ENCODE measurements around the gene EDARADD.
"Not testable (repeated sequence)": the region's sequence is repeated elsewhere in the genome, so short reads cannot be mapped to it uniquely, and the experiment has no call there.

The EDARADD gene

DNA sequence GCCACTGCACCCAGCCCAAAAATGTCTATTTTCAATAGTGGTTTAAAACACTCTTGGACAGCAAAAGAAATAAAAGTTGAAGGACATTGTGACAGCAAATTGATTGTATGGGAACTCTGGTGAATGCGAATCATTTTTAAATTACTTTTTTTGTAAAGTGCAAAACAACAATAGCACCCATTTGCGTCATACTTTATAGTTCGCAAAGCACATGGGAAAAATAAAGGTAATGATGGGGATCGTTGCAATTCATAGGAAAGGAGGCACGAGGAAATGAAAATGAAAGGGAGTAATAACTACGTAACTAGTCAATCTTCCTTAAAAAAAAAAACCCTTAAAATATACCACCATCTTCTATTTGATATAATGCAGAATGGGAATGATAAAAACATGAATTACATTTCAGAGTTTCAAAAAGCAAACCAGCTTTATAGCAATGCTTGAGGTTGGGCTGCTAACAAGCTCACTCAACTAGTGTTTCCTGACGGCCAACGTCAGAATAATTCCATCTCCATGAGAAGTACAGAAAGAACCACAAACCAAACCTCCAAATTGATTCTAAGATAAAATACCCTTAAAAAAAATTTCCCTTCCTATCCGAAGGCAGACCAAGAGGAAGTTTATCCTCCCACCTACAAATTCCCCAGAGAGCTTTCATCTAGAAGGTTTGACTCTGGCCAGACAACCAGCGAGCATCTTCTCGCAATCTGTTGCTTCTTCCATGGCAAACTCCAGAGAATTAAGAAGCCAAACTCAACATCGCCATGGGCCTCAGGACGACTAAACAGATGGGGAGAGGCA, at the start of gene EDARADD:
EDARADD (plus strand) TSS at position 606 of the 801 bp plus-strand sequence; CDS start at position 765, 159 bp downstream.
- no peak for DNase-seq (ENCODE audit: low read depth)

DNA sequence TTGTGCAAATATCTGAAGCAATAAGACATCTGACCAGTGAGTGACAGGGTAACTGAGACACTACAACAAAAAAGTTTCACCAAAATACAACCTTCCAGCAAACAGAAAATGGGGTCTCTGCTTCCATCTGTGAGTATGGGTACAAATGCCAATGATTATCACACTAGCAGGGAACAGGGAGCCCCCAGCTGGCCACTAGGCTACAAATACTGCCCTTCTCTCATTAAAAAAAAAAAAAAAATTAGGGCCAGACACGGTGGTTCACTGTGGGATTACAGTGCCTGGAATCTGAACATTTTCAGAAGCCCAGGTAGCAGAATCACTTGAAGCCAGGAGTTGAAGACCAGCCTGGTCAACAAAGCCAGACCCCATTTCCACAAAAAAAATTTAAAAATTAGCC, 48.4 kb upstream of the EDARADD start:
- DNase-seq (ENCODE audit: low read depth) = no peak

DNA sequence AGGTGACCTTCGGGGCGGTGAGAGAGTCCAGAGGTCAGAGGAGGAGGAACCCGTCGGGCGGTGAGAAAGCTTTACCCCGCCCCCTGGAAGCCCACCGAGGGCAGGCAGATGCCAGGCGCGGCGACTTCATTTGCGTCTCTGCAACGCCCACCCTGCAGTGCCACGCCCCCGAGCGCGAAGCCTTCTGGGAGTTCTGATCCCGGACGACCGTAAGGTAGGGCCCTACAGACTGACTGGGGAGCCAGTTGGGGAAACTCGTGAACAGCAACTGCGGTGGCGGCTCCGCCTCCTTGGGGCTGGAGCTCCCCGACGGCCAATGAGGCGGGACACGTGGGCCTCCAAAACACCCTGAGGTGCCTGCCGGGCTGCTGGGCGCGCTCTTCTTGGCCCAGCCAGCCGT, 46.0 kb upstream of the EDARADD start:
- no peak for DNase-seq (ENCODE audit: low read depth)

DNA sequence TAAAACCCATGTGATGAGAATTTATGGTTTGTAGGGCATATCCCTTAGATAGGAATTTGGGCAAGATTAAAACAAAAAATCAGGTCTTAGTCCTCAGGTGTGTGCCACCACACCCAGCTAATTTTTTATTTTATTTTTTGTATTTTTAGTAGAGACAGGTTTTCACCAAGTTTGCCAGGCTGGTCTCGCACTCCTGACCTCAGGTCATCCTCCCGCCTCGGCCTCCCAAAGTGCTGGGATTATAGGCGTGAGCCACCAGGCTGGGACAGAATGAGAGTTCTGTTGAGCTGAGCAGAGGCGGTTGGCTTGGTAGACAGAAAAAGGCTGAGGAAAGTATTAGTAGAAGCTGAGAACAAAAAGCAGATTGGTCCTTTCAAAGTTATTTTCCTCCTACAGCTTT, 43.8 kb upstream of the EDARADD start:
- no peak for DNase-seq (ENCODE audit: low read depth)

DNA sequence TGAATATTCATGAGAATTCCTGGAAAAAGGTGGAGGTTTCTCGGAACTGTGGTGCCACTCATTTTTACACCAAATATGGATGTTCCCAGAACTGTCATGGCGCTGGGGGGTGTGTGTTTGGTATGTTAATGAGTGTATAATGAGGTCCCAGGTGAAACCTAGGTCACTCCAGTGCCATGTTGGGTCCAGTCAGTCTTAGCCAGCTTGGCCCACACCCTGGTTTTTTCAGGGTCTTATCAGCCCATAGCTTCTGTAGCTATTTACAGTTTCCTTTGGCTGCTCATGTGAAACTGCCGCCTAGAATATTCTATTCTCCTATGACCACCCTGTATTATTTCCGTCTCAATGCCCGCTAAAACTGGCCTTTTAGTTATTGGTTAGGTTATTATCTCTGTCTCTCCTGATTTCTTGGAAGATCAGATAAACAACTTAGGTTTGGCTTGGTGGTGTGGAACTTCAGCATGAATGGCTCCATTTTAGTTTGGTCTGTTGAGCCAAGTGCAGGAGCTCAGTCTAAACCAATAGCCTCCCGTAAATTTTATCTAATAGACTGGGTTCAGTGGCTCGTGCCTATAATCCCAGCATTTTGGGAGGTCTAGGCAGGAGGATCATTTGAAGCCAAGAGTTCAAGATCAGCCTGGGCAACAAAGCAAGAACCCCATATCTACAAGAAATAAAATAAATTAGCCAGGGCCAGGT, 42.1 kb upstream of the EDARADD start:
- no peak for DNase-seq (ENCODE audit: low read depth)

DNA sequence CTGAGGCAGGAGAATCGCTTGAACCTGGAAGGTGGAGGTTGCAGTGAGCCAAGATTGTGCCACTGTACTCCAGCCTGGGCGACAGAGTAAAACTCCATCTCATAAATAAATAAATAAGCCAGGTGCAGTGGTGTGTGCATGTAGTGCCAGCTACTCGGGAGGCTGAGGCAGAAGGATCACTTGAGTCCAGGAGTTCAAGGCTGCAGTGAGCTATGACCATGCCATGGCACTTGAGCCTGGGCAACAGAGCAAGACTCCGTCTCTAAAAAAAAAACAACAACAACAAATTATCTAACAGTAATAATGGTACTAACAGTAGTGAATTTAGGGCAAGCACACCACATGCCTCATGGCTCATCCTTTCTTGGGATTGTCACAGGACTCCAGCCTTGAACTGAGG, 41.3 kb upstream of the EDARADD start:
- not testable (repeated sequence) for DNase-seq (ENCODE audit: low read depth)

DNA sequence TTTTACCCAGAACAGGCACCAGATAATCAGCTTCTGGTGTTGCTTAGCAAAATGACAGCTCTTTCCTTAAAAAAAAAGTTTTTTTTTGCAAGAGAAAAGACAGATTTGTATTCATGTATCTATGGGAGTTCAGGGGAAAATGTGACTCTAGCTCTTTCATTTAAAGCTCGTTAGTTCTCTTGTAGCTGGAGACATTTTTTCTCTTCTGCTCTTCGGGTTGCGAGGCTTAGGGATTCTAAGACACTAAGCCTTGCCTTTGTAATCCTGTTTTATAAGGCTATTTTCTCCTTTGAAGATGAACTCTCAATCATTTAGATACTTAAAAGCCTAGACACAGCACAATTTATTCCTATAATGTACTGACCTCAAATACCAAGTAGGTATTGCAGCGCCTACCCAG, 40.3 kb upstream of the EDARADD start:
- DNase-seq (ENCODE audit: low read depth) = no peak

DNA sequence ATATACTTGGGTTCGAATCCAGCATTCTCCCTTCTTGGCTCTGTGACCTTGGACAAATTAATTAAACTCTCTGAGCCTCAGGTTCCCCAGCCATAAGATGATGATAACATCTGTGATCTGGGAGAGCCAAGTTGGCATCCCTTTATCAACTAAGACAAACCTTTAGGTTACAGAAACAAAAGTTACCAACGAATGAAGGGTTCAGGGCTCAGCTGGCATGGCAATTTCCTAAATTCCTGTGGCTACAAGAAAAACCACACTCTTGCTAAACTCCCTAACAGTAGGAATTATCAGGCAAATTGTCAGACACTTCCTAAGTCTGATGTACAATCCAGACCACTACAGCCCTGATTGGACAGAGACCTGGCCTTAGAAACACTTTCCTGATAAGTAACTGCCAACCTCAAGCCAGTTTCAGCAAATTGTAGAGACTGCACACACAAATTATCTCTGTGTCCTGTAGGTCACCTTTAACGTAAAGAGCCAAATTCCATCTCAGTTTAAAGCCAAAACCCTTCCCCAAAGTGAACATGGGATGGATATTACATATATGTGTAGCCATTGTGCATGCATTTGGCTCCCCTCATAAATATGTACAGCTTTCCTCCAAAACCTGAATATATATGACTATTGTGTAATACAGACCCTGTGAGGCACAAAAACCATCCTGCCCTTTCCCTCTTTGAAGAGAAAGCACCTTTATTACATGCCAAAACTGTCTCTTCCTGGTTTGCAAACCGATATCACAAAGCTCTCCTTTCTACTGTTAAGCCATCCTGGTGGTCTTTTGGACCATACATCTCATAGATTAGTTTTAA, 39.5 kb upstream of the EDARADD start:
- no peak for DNase-seq (ENCODE audit: low read depth)

DNA sequence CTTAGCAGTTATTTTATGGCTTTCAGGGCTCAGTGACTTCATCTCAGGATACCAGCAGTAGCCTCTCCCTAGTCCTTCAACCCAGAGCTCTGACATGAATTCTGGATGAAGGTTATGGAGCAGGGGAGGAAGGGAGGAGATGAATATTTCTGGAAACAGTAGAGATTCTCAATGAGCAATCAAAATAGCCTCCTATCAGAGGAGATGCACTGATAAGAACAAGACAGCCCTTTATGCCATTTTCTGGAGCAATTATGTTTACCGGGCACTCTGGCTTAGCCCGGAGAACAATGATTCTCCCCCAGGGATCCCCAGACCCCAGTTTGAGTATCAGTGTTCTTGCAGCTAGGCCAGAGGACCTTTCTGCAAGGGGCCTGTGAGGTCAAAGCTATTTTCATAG, 37.9 kb upstream of the EDARADD start:
- no peak for DNase-seq (ENCODE audit: low read depth)

DNA sequence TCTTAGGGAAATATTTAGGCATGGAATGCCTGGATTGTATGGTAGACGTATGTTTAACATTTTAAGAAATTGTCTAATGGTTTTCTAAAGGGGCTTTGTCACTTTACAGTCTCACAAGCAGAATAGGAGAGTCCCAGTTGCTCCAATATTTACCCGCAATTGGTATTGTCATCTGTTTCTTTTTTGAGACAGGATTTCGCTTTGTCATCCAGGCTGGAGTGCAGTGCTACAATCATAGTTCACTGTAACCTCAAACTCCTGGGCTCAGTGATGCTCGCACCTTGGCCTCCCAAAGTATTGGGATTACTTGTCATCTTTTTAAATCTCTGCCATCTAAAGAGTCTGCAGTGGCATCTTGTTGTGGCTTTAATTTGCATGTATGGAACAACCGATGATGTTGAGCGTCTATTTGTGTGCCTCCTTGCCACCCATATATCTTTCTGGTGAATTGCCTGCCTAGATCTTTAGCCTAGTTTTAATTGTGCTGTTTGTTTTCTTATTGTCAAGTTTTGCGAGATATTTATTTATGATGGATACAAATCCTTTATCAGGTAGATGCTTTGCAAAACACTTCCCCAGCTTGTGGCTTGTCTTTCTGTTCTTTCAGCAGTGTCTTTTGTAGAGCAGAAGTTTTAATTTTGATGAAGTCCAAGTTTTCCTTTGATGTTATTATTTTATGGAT, 32.0 kb upstream of the EDARADD start:
- DNase-seq (ENCODE audit: low read depth) = no peak

DNA sequence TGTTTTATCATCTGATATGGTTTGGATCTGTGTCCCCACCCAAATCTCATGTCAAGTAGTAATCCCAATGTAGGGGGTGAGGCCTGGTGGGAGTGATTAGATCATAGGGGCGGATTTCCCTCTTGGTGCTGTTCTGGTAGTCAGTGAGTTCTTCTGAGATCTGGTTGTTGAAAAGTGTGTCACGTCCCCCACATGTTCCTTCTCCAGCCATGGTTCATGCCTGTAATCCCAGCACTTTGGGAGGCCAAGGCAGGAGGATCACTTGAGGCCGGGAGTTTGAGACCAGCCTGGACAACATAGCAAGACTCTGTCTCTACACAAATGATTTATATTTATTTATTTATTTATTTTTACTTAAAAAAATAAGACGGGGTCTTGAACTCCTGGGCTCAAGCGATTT, 30.8 kb upstream of the EDARADD start:
- no peak for DNase-seq (ENCODE audit: low read depth)

DNA sequence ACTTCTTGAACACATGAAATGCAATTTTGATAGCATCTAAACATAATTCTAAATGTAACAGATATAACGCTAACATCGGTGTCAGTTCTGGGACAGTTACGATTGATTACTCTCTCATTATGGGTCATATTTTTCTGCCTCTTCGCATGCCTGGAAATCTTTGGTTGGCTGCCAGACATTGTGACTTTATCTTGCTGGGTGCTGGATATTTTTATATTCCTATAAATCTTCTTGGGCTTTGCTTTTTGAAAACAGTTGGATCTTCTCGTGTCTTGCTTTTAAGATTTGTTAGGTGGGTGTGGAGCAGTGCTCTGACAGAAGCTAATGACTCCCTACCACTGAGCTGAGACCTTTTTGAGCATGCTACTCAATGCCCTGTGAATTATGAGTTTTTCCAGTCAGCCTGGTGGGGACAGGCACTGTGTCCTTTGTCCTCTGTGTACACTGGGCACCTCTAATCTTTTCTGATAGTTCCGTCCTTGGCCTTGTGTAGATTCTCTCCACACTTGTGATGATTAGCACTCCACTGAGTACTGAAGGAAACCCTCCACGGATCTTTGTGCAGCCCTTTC, 28.0 kb upstream of the EDARADD start:
- no peak for DNase-seq (ENCODE audit: low read depth)

DNA sequence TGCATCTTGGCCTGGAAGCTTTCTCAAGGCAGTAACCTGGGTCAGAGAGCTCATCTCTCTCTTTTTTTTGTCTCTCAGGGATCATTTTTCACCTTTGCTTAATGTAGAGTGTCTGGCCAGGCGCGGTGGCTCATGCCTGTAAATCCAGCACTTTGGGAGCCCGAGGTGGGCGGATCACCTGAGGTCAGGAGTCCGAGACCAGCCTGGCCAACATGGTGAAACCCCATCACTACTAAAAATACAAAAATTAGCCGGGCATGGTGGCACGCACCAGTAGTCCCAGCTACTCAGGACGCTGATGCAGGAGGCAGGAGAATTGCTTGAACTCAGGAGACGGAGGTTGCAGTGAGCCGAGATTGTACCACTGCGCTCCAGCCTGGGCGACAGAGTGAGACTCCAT, 27.4 kb upstream of the EDARADD start:
- not testable (repeated sequence) for DNase-seq (ENCODE audit: low read depth)

DNA sequence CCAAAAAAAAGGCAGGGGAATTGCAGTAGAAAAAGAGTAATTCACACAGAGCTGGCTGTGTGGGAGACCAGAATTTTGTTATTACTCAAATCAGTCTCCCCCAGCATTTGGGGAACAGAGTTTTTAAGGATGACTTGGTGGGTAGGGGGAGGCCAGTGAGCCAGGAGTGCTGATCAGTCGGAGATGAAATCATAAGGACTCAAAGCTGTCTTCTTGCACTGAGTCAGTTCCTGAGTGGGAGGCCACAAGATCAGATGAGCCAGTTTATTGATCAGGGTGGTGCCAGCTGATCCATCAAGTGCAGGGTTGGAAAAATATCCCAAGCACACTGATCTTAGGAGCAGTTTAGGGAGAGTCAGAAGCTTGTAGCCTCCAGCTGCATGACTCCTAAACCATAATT, 23.7 kb upstream of the EDARADD start:
- no peak for DNase-seq (ENCODE audit: low read depth)

DNA sequence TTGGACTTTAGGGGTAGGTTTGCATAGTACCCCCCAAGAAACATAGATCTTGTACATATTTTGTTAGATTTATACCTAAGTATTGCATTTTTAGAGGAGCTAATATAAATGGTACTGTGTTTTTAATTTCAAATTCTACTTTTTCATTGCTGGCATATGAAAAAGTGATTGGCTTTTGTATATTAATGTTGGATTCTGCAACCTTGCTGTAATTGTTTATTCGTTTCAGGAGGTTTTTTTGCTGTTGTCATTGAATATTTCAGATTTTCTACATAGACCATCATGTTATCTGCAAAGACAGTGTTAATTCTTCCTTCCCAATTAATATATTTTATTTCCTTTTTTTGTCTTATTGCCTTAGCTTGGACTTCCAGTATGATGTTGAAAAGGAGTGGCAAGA, 23.0 kb upstream of the EDARADD start:
- no peak for DNase-seq (ENCODE audit: low read depth)

DNA sequence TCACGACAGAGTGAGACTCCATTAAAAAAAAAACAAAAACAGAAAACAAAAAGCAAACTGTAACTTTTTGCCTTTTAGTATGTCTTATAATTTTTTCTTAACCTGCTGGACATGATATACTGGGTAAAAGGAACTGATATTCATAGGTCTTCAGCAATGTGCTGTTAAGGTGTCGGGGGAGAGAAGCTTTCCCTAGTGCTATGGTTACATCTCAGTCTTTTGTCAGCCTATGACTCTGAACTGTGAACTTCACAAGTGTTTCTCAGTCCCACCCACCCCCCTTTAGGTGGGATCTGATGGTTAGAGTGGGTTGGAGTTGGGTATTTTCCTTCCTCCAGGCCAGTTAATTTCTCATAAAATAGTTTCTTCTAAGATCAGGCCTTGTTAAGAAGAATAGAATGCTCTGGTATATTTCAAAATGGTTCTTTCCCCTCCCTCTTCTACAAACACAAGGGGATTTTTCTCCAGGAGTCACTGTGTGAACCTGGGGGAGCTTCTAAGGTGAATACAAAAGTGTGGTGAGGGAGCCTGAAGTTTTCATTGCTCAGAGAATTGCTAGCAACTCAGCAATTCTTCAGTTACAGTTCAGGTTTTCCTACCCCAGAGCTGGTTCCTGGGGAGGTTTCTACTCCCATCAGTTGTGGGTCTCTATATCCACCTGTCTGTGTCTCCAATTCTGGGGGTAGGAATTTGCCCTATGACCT, 16.1 kb upstream of the EDARADD start:
- DNase-seq (ENCODE audit: low read depth) = no peak

DNA sequence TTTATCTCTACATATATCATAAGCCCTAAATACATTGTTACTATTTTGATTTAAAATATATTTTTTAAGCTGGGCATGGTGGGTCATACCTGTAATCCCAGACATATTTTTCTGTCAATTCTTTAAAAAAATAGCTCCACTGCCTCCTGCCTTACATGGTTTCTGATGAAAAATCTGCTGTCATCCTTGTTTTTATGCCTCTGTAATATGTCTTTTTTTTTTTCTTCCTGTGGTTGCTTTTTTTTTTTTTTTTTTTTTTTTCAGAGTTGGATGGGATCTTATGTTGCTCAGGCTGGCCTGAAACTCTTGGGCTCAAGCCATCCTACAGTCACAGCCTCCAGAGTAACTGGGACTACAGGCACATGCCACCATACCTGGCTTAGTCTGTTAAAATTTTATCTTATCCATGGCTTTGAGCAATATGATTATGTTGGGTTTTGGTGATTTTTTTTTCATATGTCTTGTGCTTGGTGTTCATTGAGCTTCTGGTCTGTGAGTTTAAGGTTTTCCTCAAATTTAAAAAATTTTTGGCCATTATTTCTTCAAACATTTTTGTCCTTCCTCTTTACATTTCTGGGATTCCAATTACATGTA, 12.4 kb upstream of the EDARADD start:
- no peak for DNase-seq (ENCODE audit: low read depth)

DNA sequence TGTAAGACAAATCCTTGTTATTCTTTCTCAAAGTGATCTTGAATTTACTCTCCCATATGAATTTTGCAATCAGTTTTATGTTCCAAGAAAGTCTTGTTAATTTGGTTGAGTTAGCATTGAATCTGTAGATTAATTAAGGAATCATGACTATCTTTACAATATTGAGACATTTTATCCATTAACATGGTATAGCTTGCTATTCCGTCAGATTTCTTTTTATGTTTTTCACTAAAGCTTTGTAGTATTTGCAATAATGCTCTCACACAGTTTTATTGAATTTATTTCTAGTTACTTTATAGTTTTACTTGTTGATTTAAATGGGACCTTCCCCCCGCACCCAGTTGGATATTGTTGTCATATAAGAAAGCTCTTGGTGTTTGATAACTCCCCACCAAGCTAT, 5.8 kb upstream of the EDARADD start:
- DNase-seq (ENCODE audit: low read depth) = no peak

DNA sequence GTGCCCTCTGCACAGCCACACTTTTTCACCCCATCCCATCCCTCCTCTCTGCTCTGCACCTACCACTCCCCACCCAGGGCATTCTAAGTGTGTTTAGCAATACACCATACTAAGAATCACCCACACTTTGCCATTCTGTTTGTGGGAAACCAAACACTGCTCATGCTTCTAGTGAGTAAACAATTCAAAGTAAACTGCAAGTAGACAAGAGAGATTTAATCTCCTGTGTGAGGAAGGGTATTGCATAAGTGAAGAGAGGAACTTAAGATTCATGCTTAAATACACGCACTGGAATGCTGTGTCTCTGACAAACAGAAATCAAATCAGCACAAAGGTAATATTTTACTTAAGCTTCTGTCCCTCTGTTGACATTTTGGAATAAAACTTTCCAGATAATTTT, 4.8 kb upstream of the EDARADD start:
- no peak for DNase-seq (ENCODE audit: low read depth)

DNA sequence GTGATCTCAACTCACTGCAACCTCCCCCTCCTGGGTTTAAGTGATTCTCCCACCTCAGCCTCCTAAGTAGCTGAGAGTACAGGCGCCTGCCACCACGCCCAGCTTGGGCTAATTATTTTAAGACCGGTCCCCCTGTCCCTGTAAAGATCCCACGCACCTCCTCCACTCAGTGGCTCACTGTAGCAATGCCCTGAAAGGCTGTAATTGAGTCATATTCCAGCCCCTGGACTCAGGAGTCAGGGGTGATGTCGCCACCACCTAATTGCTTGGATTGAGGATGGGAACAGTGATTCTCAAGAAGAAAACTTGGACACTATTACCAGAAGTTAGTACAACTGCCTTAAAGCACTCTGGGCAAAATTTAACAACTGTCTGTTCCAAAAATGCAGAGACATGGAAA, 3.1 kb upstream of the EDARADD start:
- no peak for DNase-seq (ENCODE audit: low read depth)

DNA sequence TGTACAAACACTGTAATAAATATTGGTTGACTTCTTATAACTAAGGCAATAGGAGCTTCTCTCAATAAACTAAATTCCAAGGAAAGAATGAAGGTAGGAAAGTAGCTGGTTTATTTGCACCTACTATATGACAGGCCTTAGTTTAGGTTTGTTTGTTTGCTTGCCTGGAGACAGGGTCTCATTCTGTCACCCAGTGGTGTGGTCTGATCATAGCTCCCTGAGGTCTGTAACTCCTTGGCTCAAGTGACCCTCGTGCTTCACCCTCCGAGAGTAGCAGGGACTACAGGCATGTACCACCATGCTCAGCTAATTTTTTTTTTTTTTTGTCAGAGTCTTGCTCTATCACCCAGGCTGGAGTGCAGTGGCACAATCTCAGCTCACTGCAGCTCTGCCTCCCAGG, 1.9 kb upstream of the EDARADD start:
- no peak for DNase-seq (ENCODE audit: low read depth)
